HG02981 (cell line): ENCODE results near the gene ZSCAN10.
"Not testable (repeated sequence)": the region's sequence is repeated elsewhere in the genome, so short reads cannot be mapped to it uniquely, and the experiment has no call there.

Experiments used
- ATAC-seq: cut with Tn5 transposase; IDR thresholded peaks from one replicate; pipeline ENCODE4 v1.9.1; 2021; ENCODE audit warnings: mild to moderate bottlenecking, moderate library complexity; ENCODE audit not compliant: unreplicated experiment

Gene ZSCAN10

GRCh38 chr16:3065069-3065741 is 33.9 kb downstream of the ZSCAN10 start, which contains the start of gene IL32:
Gene IL32, plus strand, starts transcription at chr16:3065640. Its CDS starts 172 bp downstream, at chr16:3065812.
- ATAC-seq, result no peak

DNA sequence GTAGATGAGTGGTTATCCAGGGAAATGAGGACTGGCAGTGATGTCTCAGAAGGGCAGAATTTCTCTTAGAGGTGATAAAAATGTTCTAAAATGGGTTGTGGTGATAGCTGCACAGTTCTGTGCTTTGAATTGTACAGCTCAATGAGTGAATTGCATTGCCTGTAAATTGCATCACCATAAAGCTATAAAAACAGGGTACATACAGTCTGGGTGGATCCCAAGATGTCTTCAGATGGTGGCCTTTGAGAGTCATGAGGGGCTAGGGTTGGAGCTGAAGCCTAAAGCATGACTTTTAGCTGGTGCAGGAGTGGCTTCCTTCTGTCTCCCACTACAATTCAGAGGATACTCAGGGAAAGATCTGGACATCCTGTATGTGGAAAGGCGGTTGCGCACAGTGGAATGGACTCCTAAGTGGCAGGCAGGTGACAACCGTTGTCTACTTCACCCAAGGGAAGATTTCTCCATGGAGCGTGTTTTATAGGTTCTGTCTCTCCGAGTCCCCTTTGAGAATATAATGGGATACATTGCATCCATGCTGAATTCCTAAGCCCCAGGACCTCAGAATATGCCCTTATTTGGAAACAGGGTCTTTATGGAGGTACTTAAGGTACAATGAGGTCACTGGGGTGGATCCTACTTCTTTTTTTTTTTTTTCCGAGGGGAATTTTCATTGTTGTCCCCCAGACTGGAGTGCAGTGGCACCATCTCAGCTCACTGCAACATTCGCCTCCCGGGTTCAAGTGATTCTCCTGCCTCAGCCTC is 35.3 kb downstream of the ZSCAN10 start:
- no peak for ATAC-seq

GRCh38 chr16:3062553-3062952 is 36.5 kb downstream of the ZSCAN10 start:
- ATAC-seq, result no peak

DNA sequence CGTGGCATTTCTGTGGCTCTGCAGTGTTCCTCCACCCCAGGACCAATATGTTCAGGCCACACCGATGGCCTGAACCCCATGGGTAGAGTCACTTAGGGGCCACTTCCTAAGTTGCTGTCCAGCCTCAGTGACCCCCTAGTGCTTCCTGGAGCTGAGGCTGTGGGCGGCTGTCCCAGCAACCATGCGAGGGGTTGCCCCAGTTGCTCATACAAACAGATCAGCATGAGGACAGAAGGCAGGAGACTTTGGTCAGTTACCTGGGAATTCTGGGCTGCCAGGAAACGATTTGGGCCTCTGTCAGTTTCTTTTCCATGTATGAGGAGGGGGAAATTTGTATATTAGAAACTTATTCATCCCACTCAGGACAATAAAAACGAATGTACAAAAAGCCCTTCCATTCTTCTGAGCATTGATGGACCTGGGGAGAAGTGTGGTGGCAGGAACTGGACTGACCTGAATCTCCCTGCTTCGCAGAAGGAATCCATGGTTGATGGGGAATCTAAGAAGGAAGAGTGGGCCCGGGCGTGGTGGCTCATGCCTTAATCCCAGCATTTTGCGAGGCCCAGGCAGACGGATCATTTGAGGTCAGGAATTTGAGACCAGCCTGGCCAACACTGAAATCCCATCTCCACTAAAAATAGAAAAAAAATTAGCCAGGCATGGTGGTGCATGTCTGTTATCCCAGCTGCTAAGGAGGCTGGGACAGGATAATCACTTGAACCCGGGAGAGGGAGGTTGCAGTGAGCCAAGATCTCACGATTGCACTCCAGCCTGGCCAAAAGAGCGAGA is 38.6 kb downstream of the ZSCAN10 start:
- no peak for ATAC-seq

DNA sequence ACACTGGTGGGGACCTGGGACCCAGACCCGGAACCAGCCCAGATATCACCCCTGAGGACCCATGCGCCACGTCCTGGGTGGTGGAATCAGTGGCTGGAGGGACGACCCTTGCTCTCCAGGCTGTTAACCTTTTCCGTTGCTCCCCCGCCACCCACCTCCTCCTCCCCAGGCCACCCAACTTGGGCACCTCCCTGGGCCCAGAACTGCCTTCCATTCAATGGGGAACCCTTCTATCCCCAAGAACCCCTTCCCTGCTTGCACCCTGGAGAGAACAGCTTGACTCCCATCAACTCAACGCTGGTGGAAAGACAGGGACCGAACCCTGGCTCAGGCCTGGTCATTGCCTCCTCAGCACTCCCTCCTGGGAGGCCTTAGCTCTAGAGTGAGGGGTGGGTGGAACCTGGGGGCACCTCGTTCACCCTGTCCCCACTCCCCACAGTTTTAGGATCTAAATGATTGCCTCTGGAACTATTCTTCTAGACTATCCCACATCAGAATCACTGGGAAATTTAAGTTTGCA is 39.3 kb downstream of the ZSCAN10 start:
- ATAC-seq, result no peak

GRCh38 chr16:3059041-3059722 is 39.9 kb downstream of the ZSCAN10 start:
- ATAC-seq, result peak; percentile 62

DNA sequence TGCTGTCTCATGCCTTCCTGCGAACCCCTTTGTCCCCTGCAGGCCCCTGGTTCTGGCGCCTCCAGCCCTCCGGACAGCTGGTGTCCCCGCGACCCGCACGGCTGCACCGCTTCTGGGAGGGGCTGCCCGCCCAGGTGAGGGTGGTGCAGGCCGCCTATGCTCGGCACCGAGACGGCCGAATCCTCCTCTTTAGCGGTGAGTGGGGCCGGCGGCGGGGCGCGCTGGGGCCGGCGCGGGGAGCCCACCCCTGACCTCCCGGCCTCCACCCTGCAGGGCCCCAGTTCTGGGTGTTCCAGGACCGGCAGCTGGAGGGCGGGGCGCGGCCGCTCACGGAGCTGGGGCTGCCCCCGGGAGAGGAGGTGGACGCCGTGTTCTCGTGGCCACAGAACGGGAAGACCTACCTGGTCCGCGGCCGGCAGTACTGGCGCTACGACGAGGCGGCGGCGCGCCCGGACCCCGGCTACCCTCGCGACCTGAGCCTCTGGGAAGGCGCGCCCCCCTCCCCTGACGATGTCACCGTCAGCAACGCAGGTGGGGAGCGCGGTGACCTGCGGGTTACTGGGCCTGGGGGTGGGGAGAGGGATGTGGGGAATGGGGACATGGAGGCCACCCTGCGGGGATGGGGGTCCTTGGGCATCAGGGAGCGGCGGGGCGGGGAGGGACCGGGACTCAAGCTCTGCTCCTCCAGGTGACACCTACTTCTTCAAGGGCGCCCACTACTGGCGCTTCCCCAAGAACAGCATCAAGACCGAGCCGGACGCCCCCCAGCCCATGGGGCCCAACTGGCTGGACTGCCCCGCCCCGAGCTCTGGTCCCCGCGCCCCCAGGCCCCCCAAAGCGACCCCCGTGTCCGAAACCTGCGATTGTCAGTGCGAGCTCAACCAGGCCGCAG is 40.7 kb downstream of the ZSCAN10 start:
- peak; percentile 26 for ATAC-seq

GRCh38 chr16:3057181-3058138 is 41.6 kb downstream of the ZSCAN10 start:
- ATAC-seq, result no peak

- ATAC-seq, result no peak
Measured at GRCh38 chr16:3056336-3057180, 42.5 kb downstream of the ZSCAN10 start.

DNA sequence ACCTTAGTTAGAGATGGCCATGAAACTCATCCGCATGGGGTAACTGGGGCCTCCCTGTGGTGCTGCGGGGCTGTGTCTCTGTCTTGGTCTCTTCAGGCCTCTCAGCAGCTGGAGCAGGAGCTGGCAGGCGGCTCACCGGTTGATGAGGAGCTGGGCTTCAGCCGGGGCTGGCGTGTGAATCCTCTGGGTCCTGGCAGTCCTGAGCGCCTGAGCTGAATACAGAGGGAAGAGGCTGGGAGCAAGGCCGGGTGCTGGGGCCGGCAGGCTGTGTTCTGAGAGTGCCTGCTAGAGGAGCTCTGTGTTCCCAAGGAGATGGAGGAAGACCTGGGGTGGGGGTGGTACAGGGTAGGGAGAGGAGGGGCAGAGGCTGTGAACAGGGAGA is 43.4 kb downstream of the ZSCAN10 start:
- ATAC-seq, result not testable (repeated sequence)

- no peak for ATAC-seq
Measured at GRCh38 chr16:3054965-3055733, 43.9 kb downstream of the ZSCAN10 start.

DNA sequence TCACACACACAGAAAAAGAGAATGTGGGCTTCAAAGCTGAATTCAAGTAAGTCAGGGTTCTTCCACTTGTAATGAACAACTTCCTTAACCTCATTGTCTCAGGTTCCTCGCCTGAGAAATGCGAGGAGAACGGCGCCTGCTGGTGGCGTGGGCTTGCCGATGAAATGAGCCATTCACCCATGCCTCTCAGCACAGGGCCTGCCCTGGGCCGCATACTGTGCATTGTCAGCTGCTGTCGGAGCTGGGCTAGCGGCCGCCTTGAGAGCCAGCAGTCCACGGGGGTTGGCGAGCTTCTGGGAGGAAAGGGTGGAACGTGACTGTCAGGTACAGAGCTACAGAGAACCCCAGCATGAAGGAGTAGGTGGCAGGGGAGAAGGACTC is 45.8 kb downstream of the ZSCAN10 start:
- not testable (repeated sequence) for ATAC-seq

- not testable (repeated sequence) for ATAC-seq
Measured at GRCh38 chr16:3052571-3053329, 46.3 kb downstream of the ZSCAN10 start.

DNA sequence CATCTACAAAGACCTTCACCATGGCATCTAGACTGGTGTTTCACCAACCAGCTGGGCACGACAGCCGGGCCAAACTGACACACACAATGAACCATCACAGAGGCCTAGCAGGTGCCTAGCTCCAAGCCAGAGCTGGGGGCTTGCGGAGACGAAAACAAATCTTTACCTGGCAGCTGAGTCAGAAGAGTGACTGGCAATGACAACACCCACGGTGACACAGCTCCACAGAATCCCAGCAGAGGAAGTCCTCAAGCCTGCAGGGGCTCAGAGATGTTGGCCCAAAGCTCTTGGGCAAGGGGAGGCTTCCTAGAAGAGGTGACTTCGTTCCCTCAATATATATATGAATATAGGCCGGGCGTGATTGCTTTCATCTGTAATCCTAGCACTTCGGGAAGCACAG is 47.6 kb downstream of the ZSCAN10 start:
- ATAC-seq, result no peak

GRCh38 chr16:3051009-3051408 is 48.1 kb downstream of the ZSCAN10 start:
- ATAC-seq, result no peak

GRCh38 chr16:3050487-3050886 is 48.6 kb downstream of the ZSCAN10 start:
- ATAC-seq, result no peak
